HG03060 (cell line): ENCODE data around the gene TTYH3.
"Not testable (repeated sequence)": the region's sequence is repeated elsewhere in the genome, so short reads cannot be mapped to it uniquely, and the experiment has no call there.

ENCODE experiments used
- ATAC-seq: cut with Tn5 transposase; IDR thresholded peaks from one replicate; pipeline ENCODE4 v1.9.1; 2021; ENCODE audit warnings: low read depth, moderate number of reproducible peaks; ENCODE audit not compliant: unreplicated experiment

The TTYH3 gene

DNA sequence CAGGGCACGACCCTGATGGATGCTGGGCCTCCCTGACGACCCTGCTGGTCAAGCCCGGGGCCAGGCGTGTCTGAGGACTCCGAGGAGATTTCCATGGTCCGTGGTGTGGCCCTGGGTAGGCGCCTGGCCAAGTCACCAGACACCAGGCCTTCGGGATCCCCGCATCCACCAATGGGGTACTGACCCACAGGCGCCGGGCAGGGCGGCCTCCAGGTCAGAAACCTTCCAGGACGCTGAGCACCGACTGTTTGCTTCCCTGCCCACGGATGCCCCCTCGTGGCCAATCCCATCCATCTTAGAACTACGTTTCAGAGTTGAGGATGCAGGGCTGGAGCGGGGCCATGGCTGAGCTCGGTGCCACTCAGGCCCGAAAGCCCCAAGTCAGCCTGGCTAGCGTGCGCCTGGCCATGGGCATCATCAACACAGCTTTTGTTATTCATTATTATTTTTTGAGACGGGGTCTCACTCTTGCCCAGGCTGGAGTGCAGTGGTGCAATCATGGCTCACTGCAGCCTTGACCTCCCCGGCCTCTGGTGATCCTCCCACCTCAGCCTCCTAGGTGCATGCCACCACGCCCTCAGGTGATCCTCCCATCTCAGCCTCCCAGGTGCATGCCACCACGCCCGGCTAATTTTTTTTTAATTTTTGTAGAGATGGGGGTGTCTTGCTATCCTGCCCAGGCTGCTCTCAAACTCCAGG lies 49.2 kb downstream of the TTYH3 start:
- no peak for ATAC-seq

DNA sequence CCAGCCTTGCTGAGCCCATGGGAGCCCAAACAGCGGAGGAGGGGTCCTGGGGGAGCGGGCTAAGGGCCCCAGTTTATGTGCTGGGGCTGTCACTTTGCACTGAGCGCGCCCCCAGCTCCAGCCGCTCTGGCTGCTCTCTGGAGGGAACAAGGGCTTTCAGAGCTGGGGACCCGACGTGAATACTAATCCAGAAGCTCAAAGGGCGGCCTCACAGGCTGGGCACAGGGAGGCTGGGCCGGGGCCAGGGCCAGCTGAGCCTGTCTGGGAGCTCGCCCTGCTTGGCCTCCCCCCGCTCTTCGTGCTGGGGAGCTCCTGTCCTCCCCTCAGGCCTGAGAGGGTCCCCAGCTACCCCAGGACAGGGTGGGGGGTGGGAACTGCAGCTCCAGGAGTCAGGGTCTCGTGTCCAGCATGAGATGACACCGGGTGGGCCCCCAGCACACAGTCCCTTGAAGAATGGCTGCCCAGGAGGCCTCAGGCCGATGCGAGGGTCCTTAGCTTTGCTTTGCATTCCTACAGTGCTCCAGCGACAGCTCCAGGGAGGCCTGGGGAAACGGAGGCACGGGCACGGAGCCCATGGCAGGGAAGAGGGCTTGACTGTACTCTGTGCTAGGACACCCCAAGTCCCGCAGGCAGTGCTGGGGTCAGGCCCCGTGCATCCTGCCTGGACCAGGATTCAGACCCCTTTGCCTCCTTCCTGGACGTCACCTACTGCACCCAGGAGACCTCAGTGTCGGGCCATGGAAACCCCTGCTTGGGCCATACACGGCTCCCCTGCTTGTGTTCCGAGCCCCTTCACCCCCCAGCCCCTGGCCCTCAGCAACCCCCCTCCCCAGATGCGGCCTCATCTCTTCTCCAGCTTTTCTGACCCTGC lies 50.4 kb downstream of the TTYH3 start:
- ATAC-seq: no peak

DNA sequence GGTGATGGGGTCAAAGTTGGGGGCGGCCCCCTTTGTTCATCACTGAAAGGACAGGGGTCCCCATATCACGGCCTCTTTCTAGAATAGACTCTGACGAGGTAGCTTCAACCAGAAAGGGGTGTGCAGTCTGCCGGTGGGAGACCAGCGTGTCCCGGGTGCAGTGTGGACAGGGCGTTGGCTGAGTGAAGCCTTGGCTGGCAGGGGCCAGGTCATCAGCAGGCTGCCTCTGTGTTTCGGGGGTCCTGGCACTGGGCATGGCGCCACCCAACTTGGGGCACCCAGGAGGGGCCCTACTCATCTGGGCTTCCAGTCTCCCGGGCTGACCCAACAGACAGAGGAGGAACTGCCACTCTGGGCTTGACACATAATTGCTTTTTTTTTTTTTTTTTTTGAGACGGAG lies 52.7 kb downstream of the TTYH3 start:
- no peak for ATAC-seq

GRCh38 chr7:2686101-2686500 lies 54.3 kb downstream of the TTYH3 start:
- no peak for ATAC-seq

DNA sequence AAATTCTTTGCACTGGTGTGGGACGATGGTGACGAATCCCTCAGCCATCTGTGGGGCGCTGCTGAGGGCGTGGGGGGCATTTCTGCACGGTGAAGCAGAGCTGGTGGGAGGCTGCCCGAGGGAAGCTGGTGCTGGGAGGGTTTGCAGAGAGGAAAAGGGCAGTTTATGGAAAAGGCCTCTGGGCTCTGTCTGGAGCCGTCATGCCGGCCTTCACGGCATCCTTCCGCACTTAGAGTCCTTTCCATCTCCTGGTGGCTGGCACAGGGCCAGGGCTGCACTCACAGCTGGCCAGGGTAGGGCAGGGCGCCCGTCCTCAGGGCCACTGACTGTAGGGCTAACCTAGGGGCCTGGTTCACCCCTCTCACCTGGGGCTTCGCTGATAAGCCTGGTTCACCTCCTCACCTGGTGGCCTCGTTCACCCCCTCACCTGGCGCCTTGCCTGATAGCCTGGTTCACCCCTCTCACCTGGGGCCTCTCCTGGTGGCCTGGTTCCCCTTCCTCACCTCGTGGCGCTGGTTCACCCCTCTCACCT lies 55.6 kb downstream of the TTYH3 start:
- no peak for ATAC-seq

GRCh38 chr7:2687881-2688318 lies 56.1 kb downstream of the TTYH3 start, which contains the start of gene AMZ1:
TSS of gene AMZ1 (plus strand) at chr7:2688202. CDS start at chr7:2700452, 12,250 bp downstream.
- no peak for ATAC-seq

DNA sequence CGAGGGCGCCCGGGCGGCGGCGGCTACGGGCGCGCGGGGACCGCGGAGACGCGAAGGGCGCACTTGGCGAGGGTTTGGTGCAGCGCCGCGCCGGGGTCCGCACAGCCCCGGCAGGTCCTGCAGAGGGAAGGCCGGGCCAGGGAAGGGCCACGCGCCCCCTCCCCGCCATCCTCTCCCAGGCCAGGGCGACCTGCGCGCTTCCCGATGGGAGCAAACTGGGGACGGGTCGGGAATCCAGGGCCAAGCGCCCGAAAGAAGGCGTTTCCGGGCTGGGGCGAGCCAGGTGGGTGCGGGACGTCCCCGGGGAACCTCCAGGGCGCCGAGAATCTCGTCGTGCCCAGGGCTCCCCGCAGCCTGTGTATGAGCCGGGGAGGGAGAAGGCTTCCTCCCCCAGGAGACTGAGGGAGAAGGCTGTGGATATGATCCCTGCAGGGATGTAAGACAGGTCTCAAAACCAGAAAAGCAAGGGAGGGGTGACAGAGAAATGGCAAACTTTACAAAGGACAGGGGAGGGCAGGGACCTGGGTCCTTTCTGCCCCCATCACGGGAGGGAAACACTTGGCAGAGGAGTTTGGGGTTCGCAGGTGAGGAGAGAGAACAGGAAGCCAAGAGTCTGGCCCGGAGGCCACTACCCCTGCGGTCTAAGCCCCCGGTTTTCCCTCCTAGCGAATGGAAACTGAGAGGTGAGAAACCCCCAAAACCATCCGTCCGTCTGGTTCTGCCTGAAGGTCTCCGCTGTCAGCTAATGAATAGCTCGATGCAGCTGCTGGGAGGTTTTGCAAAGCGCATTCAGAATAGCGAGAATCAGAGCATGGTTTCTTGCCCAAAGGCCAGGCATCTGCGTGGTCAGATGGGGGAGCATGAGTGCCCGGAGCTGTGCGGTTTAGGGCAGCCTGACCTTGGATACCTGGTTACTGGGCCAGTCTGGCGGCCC lies 56.9 kb downstream of the TTYH3 start:
- ATAC-seq: peak; percentile 63

DNA sequence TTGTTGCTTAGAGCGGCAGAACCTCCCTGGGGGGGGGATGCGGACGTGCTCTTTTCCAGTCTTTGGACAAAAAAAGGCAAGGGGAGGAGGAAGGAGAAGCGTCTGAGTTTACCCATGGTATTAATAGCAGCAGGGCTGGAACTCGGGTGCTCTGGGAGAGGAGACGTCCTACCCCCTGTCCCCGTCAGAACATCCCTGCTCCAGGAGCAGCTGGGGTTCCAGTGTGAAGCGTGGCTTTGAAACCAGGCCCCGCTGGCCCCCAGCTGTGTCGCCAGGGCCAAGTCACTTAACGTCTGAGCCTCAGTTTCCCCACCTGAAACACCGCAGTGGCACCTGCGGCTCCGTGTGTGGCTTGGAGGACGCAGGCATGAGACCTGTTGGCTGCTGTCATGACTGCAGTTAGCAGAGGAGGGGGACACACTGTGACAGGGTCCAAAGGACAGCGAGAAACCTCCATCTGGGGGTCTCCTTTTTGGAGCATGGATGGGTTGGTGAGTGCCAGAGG lies 57.6 kb downstream of the TTYH3 start:
- ATAC-seq: no peak

DNA sequence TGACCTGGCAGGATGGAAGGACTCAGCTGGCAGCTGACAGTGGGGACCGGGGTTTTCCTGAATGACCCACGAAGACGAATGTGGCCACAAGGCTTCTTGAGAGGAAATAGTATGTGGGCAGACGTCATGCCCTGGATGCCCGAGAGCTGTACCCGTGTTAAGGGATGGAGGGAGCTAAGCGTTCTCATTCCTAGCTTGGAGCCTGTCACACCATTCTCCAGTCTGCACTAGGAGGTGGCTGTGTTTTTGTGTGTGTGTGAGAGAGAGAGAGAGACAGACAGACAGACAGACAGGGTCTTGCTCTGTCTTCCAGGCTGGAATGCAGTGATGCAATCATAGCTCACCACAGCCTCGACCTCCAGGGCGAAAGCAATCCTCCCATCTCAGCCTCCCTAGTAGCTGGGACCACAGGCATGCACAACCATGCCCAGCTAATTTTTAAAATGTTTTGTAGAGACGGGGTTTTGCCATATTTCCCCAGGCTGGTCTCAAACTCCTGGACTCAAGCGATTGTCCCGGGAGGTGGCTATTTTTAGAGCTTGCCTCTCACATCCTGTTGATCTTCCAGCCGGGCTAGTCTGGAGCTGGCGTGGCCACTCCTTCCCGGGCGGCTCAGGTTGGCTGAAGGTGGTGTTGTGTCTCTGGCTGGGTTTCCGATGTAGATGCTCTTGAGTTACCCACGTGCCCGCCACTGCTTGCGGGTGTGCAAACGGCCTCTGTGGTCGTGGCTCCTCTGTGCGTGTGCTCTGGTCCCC lies 58.3 kb downstream of the TTYH3 start:
- ATAC-seq: no peak

- no peak for ATAC-seq
These were observed 59.4 kb downstream of the TTYH3 start for GRCh38 chr7:2691011-2691707.

DNA sequence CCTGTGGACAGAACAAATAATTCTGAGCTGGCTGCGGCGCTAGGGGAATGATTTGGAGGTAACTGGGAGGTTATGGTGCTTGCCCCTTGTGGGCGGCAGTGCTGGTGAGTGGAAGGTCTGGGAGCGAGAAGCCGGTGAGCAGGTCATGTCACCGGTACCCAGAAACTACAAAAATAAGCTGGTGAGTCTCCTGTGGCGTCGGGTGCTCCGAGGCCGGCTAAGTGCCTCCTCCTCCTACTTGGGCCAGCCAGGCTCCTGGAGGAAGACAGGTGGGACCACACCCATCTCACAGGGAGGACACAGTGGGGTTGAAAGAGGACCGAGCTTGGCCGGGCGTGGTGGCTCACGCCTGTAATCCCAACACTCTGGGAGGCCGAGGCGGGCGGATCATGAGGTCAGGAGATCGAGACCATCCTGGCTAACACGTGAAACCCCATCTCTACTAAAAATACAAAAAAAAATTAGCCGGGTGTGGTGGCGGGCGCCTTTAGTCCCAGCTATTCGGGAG lies 60.2 kb downstream of the TTYH3 start:
- ATAC-seq: not testable (repeated sequence)

GRCh38 chr7:2692543-2692942 lies 60.8 kb downstream of the TTYH3 start:
- no peak for ATAC-seq

- not testable (repeated sequence) for ATAC-seq
These were observed 61.8 kb downstream of the TTYH3 start for GRCh38 chr7:2693420-2694121.

- not testable (repeated sequence) for ATAC-seq
These were observed 62.3 kb downstream of the TTYH3 start for GRCh38 chr7:2694122-2694436.

DNA sequence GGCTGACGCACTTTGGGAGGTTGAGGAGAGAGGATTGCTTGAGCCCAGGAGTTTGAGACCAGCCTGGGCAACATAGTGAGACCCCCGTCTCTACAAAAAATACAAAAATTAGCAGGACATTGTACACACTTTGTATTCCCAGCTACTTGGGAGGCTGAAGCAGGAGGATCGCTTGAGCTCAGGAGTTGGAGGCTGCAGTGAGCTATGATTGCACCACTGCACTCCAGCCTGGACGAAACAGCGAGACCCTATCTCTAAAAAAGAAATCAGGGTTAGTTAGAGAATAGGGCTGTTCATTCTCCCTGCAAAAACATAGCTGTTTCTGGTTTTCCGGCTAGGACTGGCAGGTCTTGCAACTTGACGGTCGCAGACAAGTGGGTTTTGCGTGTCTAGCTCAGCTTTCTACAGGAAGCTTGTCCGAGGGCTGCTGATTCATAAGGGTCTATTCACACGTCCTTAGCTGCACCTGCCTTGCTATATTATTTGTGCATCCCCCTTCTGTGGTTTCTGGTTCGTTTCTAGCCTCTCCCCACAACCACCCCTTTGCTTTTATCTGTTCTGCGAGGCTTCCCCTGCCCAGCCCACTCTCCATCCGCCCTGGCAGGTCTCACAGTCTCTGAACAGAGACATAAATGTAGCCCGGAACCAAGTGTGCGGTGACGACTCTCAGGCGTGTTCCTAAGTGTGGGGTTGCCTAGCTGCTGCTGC lies 66.9 kb downstream of the TTYH3 start:
- ATAC-seq: peak; percentile 91

DNA sequence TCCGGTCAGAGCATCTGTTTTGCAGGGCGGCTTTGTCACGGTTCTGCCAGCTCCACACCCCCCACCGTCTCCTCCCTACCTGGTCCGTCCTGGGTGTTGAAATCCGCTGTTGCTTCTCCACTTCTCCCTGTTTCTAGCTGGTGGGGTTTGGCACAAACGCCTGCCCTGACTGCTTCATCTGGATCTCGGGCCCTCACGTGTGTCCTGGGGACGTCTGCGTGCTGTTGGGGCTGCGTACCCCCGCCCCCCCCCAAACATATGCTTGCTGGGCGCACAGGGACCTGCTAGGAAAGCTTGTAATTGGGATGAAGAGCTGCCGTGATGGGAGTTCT lies 67.5 kb downstream of the TTYH3 start:
- no peak for ATAC-seq

- ATAC-seq: no peak
These were observed 68.5 kb downstream of the TTYH3 start for GRCh38 chr7:2700141-2700850.
